ENCODE measurements around the gene TCP11L2.
"Not testable (repeated sequence)": the region's sequence is repeated elsewhere in the genome, so short reads cannot be mapped to it uniquely, and the experiment has no call there.

The TCP11L2 gene

GRCh38 chr12:106359646-106360399, 57.3 kb downstream of the TCP11L2 start:
- Histone ChIP-seq H3K36me3 (ENCODE audit: control insufficient read depth, insufficient read depth, low read length) (no peaks in the 10 kb centered on the region), H3K27ac (ENCODE audit: low read length) (no peak overlapping the region), H3K27me3 (ENCODE audit: control insufficient read depth, insufficient read depth, low read length) (no peaks in the 10 kb centered on the region), H3K4me1 (ENCODE audit: control insufficient read depth, insufficient read depth, low read length) (no peaks in the 10 kb centered on the region), H3K4me3 (ENCODE audit: low read length) (no peak overlapping the region), H3K9me3 (ENCODE audit: control insufficient read depth, insufficient read depth, low read length) (no peaks in the 10 kb centered on the region)
- WGBS (ENCODE audit: insufficient coverage, insufficient read length), result no CpG with 5 or more reads among the region's 7 CpGs
- no peak for DNase-seq (ENCODE audit: low read depth, low spot score)

GRCh38 chr12:106360400-106360994, 58.0 kb downstream of the TCP11L2 start:
- Histone ChIP-seq H3K4me3 (ENCODE audit: low read length) (no peak overlapping the region), H3K36me3 (ENCODE audit: control insufficient read depth, insufficient read depth, low read length) (no peaks in the 10 kb centered on the region), H3K27me3 (ENCODE audit: control insufficient read depth, insufficient read depth, low read length) (no peaks in the 10 kb centered on the region), H3K4me1 (ENCODE audit: control insufficient read depth, insufficient read depth, low read length) (no peaks in the 10 kb centered on the region), H3K9me3 (ENCODE audit: control insufficient read depth, insufficient read depth, low read length) (no peaks in the 10 kb centered on the region), H3K27ac (ENCODE audit: low read length) (no peak overlapping the region)
- DNase-seq (ENCODE audit: low read depth, low spot score), result no peak
- no CpG with 5 or more reads among the region's 5 CpGs for WGBS (ENCODE audit: insufficient coverage, insufficient read length)

- no peak for DNase-seq (ENCODE audit: low read depth, low spot score)
- Histone ChIP-seq H3K4me3 (ENCODE audit: low read length) (no peak overlapping the region), H3K36me3 (ENCODE audit: control insufficient read depth, insufficient read depth, low read length) (no peaks in the 10 kb centered on the region), H3K4me1 (ENCODE audit: control insufficient read depth, insufficient read depth, low read length) (no peaks in the 10 kb centered on the region), H3K27ac (ENCODE audit: low read length) (no peak overlapping the region), H3K27me3 (ENCODE audit: control insufficient read depth, insufficient read depth, low read length) (no peaks in the 10 kb centered on the region), H3K9me3 (ENCODE audit: control insufficient read depth, insufficient read depth, low read length) (no peaks in the 10 kb centered on the region)
- WGBS (ENCODE audit: insufficient coverage, insufficient read length), result 100% methylated on average over 1 of the region's 4 CpGs
Observed at GRCh38 chr12:106362971-106363370, 60.4 kb downstream of the TCP11L2 start.

- no peak overlapping the region for H3K4me3 ChIP-seq (ENCODE audit: low read length)
- no peaks in the 10 kb centered on the region for H3K36me3 ChIP-seq (ENCODE audit: control insufficient read depth, insufficient read depth, low read length)
- H3K27ac ChIP-seq (ENCODE audit: low read length), result no peak overlapping the region
- no peaks in the 10 kb centered on the region for H3K4me1 ChIP-seq (ENCODE audit: control insufficient read depth, insufficient read depth, low read length)
- no peak for DNase-seq (ENCODE audit: low read depth, low spot score)
- H3K9me3 ChIP-seq (ENCODE audit: control insufficient read depth, insufficient read depth, low read length), result no peaks in the 10 kb centered on the region
- no peaks in the 10 kb centered on the region for H3K27me3 ChIP-seq (ENCODE audit: control insufficient read depth, insufficient read depth, low read length)
- no CpG with 5 or more reads among the region's 4 CpGs for WGBS (ENCODE audit: insufficient coverage, insufficient read length)
Observed at GRCh38 chr12:106364261-106364660, 61.7 kb downstream of the TCP11L2 start.

- H3K27ac ChIP-seq (ENCODE audit: low read length), result no peak overlapping the region
- no peaks in the 10 kb centered on the region for H3K9me3 ChIP-seq (ENCODE audit: control insufficient read depth, insufficient read depth, low read length)
- no peaks in the 10 kb centered on the region for H3K4me1 ChIP-seq (ENCODE audit: control insufficient read depth, insufficient read depth, low read length)
- WGBS (ENCODE audit: insufficient coverage, insufficient read length), result no CpG with 5 or more reads among the region's 6 CpGs
- no peaks in the 10 kb centered on the region for H3K36me3 ChIP-seq (ENCODE audit: control insufficient read depth, insufficient read depth, low read length)
- H3K27me3 ChIP-seq (ENCODE audit: control insufficient read depth, insufficient read depth, low read length), result no peaks in the 10 kb centered on the region
- H3K4me3 ChIP-seq (ENCODE audit: low read length), result no peak overlapping the region
- DNase-seq (ENCODE audit: low read depth, low spot score), result no peak
Observed at GRCh38 chr12:106369624-106370346, 67.3 kb downstream of the TCP11L2 start.

GRCh38 chr12:106378788-106379187, 76.3 kb downstream of the TCP11L2 start:
- H3K4me3 ChIP-seq (ENCODE audit: low read length), result no peak overlapping the region
- H3K36me3 ChIP-seq (ENCODE audit: control insufficient read depth, insufficient read depth, low read length), result no peaks in the 10 kb centered on the region
- H3K9me3 ChIP-seq (ENCODE audit: control insufficient read depth, insufficient read depth, low read length), result no peaks in the 10 kb centered on the region
- 100% methylated on average over 2 of the region's 4 CpGs for WGBS (ENCODE audit: insufficient coverage, insufficient read length)
- no peaks in the 10 kb centered on the region for H3K4me1 ChIP-seq (ENCODE audit: control insufficient read depth, insufficient read depth, low read length)
- H3K27ac ChIP-seq (ENCODE audit: low read length), result no peak overlapping the region
- DNase-seq (ENCODE audit: low read depth, low spot score), result no peak
- no peaks in the 10 kb centered on the region for H3K27me3 ChIP-seq (ENCODE audit: control insufficient read depth, insufficient read depth, low read length)

- Histone ChIP-seq H3K27me3 (ENCODE audit: control insufficient read depth, insufficient read depth, low read length) (no peaks in the 10 kb centered on the region), H3K4me1 (ENCODE audit: control insufficient read depth, insufficient read depth, low read length) (no peaks in the 10 kb centered on the region), H3K4me3 (ENCODE audit: low read length) (no peak overlapping the region), H3K27ac (ENCODE audit: low read length) (no peak overlapping the region), H3K36me3 (ENCODE audit: control insufficient read depth, insufficient read depth, low read length) (no peaks in the 10 kb centered on the region), H3K9me3 (ENCODE audit: control insufficient read depth, insufficient read depth, low read length) (no peaks in the 10 kb centered on the region)
- WGBS (ENCODE audit: insufficient coverage, insufficient read length), result no CpG with 5 or more reads among the region's 1 CpG
- DNase-seq (ENCODE audit: low read depth, low spot score), result no peak
Observed at GRCh38 chr12:106380954-106381353, 78.4 kb downstream of the TCP11L2 start.

GRCh38 chr12:106381866-106382265, 79.3 kb downstream of the TCP11L2 start:
- H3K4me3 ChIP-seq (ENCODE audit: low read length); H3K27me3 ChIP-seq (ENCODE audit: control insufficient read depth, insufficient read depth, low read length); DNase-seq (ENCODE audit: low read depth, low spot score); H3K27ac ChIP-seq (ENCODE audit: low read length); H3K9me3 ChIP-seq (ENCODE audit: control insufficient read depth, insufficient read depth, low read length); H3K36me3 ChIP-seq (ENCODE audit: control insufficient read depth, insufficient read depth, low read length); H3K4me1 ChIP-seq (ENCODE audit: control insufficient read depth, insufficient read depth, low read length): not testable (repeated sequence)
- WGBS (ENCODE audit: insufficient coverage, insufficient read length), result no CpG with 5 or more reads among the region's 4 CpGs

- no peak overlapping the region for H3K4me3 ChIP-seq (ENCODE audit: low read length)
- H3K36me3 ChIP-seq (ENCODE audit: control insufficient read depth, insufficient read depth, low read length), result no peaks in the 10 kb centered on the region
- no peaks in the 10 kb centered on the region for H3K27me3 ChIP-seq (ENCODE audit: control insufficient read depth, insufficient read depth, low read length)
- H3K27ac ChIP-seq (ENCODE audit: low read length), result no peak overlapping the region
- H3K9me3 ChIP-seq (ENCODE audit: control insufficient read depth, insufficient read depth, low read length), result no peaks in the 10 kb centered on the region
- no peak for DNase-seq (ENCODE audit: low read depth, low spot score)
- WGBS (ENCODE audit: insufficient coverage, insufficient read length), result no CpG with 5 or more reads among the region's 5 CpGs
- H3K4me1 ChIP-seq (ENCODE audit: control insufficient read depth, insufficient read depth, low read length), result no peaks in the 10 kb centered on the region; the same call in 1 of the 2 replicates
Observed at GRCh38 chr12:106386813-106387535, 84.4 kb downstream of the TCP11L2 start.

- Histone ChIP-seq H3K9me3 (ENCODE audit: control insufficient read depth, insufficient read depth, low read length) (no peaks in the 10 kb centered on the region), H3K4me3 (ENCODE audit: low read length) (no peak overlapping the region), H3K36me3 (ENCODE audit: control insufficient read depth, insufficient read depth, low read length) (no peaks in the 10 kb centered on the region), H3K4me1 (ENCODE audit: control insufficient read depth, insufficient read depth, low read length) (no peaks in the 10 kb centered on the region; the same call in 1 of the 2 replicates), H3K27me3 (ENCODE audit: control insufficient read depth, insufficient read depth, low read length) (no peaks in the 10 kb centered on the region), H3K27ac (ENCODE audit: low read length) (no peak overlapping the region)
- DNase-seq (ENCODE audit: low read depth, low spot score), result no peak
- no CpG with 5 or more reads among the region's 1 CpG for WGBS (ENCODE audit: insufficient coverage, insufficient read length)
Observed at GRCh38 chr12:106387848-106388377, 85.4 kb downstream of the TCP11L2 start.
